GM19395 (cell line): ENCODE data around the gene LTB4R2.

ENCODE experiments used
- ATAC-seq: cut with Tn5 transposase; IDR thresholded peaks from one replicate; pipeline ENCODE4 v1.9.1; 2021; ENCODE audit warnings: mild to moderate bottlenecking, moderate library complexity; ENCODE audit not compliant: unreplicated experiment

The LTB4R2 gene

GRCh38 chr14:24298892-24299254, 11.1 kb upstream of the LTB4R2 start:
- no peak for ATAC-seq

GRCh38 chr14:24299255-24300191, 10.4 kb upstream of the LTB4R2 start, which contains the start of the genes DHRS1 and NOP9:
Gene DHRS1 (minus strand): TSS chr14:24299780. CDS start chr14:24299106, 674 bp downstream.
Gene NOP9 (plus strand): TSS chr14:24299850. CDS start chr14:24299955, 105 bp downstream.
- peak; percentile 78 for ATAC-seq

DNA sequence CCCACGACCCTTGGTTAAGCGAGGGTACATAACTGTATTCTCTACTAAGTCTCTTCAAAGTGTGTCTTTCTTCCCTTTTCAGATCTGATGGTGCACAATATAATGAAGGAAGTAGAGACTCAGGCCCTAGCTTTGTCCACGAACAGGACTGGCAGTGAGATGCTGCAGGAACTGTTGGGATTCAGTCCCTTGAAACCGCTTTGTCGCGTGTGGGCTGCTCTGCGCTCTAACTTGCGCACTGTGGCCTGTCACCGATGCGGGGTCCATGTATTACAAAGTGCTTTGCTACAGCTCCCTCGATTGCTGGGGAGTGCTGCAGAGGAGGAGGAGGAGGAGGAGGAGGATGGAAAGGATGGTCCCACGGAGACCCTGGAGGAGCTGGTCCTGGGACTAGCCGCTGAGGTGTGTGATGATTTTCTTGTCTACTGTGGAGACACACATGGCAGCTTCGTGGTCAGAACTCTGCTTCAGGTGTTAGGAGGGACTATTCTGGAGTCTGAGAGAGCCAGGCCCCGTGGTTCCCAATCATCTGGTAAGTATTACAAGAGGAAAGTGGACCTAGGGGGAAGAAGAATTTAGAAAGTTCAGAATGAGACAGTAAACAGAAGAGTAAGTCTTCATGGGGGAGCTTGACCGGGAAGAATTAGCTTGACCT, 9.5 kb upstream of the LTB4R2 start:
- ATAC-seq: no peak

DNA sequence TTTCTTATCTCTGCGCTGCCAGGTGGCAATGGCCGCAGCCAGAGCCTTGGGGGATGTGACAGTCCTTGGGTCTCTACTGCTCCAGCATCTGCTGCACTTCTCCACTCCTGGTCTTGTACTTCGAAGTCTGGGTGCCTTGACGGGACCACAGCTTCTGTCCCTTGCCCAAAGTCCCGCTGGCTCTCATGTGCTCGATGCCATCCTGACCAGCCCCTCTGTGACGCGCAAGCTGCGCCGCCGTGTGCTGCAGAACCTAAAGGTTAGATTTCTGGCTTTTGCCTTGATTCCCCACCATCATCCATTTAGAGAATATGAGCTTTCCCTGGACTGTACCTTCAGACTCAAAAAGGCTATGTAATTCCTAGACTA, 5.9 kb upstream of the LTB4R2 start:
- no peak for ATAC-seq

DNA sequence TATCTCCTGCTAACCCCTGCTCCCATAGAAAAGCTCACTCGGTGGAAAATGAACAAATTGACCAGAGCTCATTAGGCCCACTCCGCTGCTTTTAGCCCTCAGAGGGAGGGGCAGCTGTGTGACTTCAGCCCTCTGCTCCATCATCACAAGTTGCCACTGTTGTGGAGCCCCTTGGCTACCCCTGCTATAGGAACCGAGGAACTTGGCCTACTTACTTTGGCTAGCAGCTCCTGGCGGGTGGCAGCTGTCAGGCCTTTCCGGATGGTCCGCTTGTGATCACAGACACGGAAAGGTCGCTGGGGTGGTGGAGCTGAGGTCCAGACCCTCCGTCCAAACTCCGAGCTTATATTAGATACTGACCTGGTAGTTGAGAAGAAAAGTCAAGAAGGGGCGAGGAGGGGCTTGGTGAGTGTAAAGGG, 2.8 kb upstream of the LTB4R2 start:
- no peak for ATAC-seq

- ATAC-seq: peak; percentile 34
Observed at GRCh38 chr14:24307575-24308341, 2.2 kb upstream of the LTB4R2 start, which contains the start of gene CIDEB. Gene CIDEB (minus strand): TSS chr14:24307977. CDS start chr14:24307858, 119 bp downstream.

GRCh38 chr14:24308342-24309124, 1.4 kb upstream of the LTB4R2 start:
- no peak for ATAC-seq

- ATAC-seq: no peak
Observed at GRCh38 chr14:24310265-24310645, 315 bp downstream of the LTB4R2 start.

DNA sequence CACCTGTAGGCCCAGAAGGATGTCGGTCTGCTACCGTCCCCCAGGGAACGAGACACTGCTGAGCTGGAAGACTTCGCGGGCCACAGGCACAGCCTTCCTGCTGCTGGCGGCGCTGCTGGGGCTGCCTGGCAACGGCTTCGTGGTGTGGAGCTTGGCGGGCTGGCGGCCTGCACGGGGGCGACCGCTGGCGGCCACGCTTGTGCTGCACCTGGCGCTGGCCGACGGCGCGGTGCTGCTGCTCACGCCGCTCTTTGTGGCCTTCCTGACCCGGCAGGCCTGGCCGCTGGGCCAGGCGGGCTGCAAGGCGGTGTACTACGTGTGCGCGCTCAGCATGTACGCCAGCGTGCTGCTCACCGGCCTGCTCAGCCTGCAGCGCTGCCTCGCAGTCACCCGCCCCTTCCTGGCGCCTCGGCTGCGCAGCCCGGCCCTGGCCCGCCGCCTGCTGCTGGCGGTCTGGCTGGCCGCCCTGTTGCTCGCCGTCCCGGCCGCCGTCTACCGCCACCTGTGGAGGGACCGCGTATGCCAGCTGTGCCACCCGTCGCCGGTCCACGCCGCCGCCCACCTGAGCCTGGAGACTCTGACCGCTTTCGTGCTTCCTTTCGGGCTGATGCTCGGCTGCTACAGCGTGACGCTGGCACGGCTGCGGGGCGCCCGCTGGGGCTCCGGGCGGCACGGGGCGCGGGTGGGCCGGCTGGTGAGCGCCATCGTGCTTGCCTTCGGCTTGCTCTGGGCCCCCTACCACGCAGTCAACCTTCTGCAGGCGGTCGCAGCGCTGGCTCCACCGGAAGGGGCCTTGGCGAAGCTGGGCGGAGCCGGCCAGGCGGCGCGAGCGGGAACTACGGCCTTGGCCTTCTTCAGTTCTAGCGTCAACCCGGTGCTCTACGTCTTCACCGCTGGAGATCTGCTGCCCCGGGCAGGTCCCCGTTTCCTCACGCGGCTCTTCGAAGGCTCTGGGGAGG, 985 bp downstream of the LTB4R2 start, which contains the start of gene LTB4R:
TSS of gene LTB4R (plus strand) at position 857 of the 959 bp plus-strand sequence. CDS start 4,150 bp downstream, outside the sequence.
- ATAC-seq: peak; percentile 56

GRCh38 chr14:24311837-24312615, 2.1 kb downstream of the LTB4R2 start:
- no peak for ATAC-seq

DNA sequence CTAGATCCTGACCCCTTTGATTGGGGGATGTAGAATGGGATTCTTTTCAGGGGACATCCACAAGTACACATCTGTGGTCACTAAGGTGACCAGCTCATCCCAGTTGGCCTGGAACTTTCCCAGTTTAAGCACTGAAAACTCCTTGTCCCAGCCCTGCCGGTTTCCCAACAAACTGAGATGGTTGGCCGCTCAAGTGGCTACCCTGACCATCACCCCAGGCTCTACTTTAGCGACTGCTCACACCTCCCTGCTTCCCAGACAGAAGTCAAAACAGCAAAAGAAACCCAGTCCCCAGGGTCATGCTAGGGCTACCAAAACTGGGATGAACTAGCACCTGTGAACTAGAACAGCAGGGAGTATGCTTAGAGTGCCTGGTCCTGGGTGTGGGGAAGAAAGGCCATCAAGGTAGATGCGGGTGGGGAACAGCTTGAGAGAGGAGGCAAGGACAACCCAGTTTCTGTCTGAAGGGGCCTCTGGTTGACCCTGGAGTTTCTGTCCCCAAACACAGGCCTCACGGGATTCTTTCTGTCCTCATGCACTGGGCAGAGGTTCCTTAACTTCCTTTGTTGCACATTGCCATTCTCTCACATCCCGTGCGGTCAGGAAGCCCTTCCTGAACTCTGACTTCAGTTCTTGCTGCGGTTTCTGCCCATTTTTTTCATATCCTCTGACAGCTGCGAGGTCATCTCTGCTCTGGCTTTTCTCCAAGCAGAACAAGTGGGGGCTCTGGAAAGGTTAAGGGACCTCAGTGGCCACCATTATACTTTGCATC, 3.0 kb downstream of the LTB4R2 start:
- ATAC-seq: no peak

- ATAC-seq: no peak
Observed at GRCh38 chr14:24313913-24314312, 4.0 kb downstream of the LTB4R2 start.

GRCh38 chr14:24314377-24315193, 4.6 kb downstream of the LTB4R2 start:
- ATAC-seq: no peak

GRCh38 chr14:24315243-24315806, 5.4 kb downstream of the LTB4R2 start:
- no peak for ATAC-seq

DNA sequence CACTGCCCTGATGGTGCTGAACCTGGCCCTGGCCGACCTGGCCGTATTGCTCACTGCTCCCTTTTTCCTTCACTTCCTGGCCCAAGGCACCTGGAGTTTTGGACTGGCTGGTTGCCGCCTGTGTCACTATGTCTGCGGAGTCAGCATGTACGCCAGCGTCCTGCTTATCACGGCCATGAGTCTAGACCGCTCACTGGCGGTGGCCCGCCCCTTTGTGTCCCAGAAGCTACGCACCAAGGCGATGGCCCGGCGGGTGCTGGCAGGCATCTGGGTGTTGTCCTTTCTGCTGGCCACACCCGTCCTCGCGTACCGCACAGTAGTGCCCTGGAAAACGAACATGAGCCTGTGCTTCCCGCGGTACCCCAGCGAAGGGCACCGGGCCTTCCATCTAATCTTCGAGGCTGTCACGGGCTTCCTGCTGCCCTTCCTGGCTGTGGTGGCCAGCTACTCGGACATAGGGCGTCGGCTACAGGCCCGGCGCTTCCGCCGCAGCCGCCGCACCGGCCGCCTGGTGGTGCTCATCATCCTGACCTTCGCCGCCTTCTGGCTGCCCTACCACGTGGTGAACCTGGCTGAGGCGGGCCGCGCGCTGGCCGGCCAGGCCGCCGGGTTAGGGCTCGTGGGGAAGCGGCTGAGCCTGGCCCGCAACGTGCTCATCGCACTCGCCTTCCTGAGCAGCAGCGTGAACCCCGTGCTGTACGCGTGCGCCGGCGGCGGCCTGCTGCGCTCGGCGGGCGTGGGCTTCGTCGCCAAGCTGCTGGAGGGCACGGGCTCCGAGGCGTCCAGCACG, 6.1 kb downstream of the LTB4R2 start:
- no peak for ATAC-seq

GRCh38 chr14:24316597-24316950, 6.6 kb downstream of the LTB4R2 start:
- no peak for ATAC-seq
